Lung (tissue), 12 donors: ENCODE measurements around the gene TRIP6. TPM values are rescaled to one million over a fixed set of nuclear protein-coding genes. Genes with fewer than 3 reads are reported as not detected.

Experiments used
- ATAC-seq: fragments of 200-7000 bp; cut with Tn5 transposase; one replicate; pipeline ENCODE4 v1.9.1; 2020; ENCODE audit warnings: moderate number of reproducible peaks; ENCODE audit not compliant: insufficient read depth, low FRiP score
- DNase-seq, 3 donors: peaks; one replicate each; pipeline ENCODE4 v3.0.0-alpha.2; 2013 to 2017
- H3K27ac ChIP-seq, 2 donors: one replicate each; pipeline ENCODE4 v1.5.1; 2013; ENCODE audit warnings: mild to moderate bottlenecking in 2 of 2, moderate library complexity in 2 of 2, control low read depth in 1 of 2, inconsistent platforms in 1 of 2, low read depth in 1 of 2, low read length in 1 of 2
- H3K27me3 ChIP-seq, 3 donors: one replicate each; pipeline ENCODE4 v1.5.1; 2013; ENCODE audit warnings: low read length in 2 of 3; ENCODE audit not compliant: control insufficient read depth in 3 of 3, insufficient read depth in 3 of 3
- H3K36me3 ChIP-seq, 4 donors: one replicate each; pipeline ENCODE4 v1.5.1; 2013; ENCODE audit warnings: low read length in 4 of 4, mild to moderate bottlenecking in 1 of 4, moderate library complexity in 1 of 4; ENCODE audit not compliant: control insufficient read depth in 4 of 4, insufficient read depth in 4 of 4
- H3K4me1 ChIP-seq, 5 donors: one replicate each; pipeline ENCODE4 v1.5.1; 2013; ENCODE audit warnings: low read length in 5 of 5, mild to moderate bottlenecking in 2 of 5, moderate library complexity in 1 of 5; ENCODE audit not compliant: control insufficient read depth in 5 of 5, insufficient read depth in 5 of 5
- H3K4me3 ChIP-seq: one replicate; pipeline ENCODE4 v1.5.1; 2013; ENCODE audit warnings: mild to moderate bottlenecking, control low read depth, moderate library complexity
- H3K9ac ChIP-seq, 2 donors: one replicate each; pipeline ENCODE4 v1.5.1; 2013; ENCODE audit warnings: low read length in 2 of 2, control low read depth in 1 of 2; ENCODE audit not compliant: insufficient read depth in 1 of 2
- H3K9me3 ChIP-seq, 4 donors: one replicate each; pipeline ENCODE4 v1.5.1; 2013; ENCODE audit warnings: low read length in 3 of 4, mild to moderate bottlenecking in 1 of 4, moderate library complexity in 1 of 4; ENCODE audit not compliant: control insufficient read depth in 4 of 4, insufficient read depth in 3 of 4
- CTCF ChIP-seq: IDR thresholded peaks from 2 replicates; pipeline ENCODE4 v1.5.1; 2012; ENCODE audit warnings: mild to moderate bottlenecking; ENCODE audit errors: control extremely low read depth, extremely low read depth
- WGBS, 2 donors: extraction: QIAGEN DNeasy Blood & Tissue Kit; methylation state at CpG; one replicate each; pipeline ENCODE4 v1.1.7; 2013; 5-methylcytosine and 5-hydroxymethylcytosine counted together
- polyA plus RNA-seq, 2 donors: library from polyadenylated mRNA; stranded (reverse); fragments of 200-250 nt; gene quantifications; one replicate each; pipeline ENCODE4 v1.2.1, GENCODE V29; 2013
- total RNA-seq, 2 donors: library from RNA; depleted of rRNA in 1 of 2; stranded (reverse); fragments of >200 nt in 1 of 2; gene quantifications; one replicate each; pipeline ENCODE4 v1.2.1, GENCODE V29; 2014 to 2021
- donor health status: control.
- donor health status: control.
- donor health status: Bipolar disorder and iron deficiency.
- donor health status: healthy.
- donor health status: DM: yes; HTN: yes; CAD: no.

The TRIP6 gene
- total and polyA plus RNA-seq, 4 donors, result 41.4 to 81.8 (median 52.3) TPM

- no peak for TF ChIP-seq CTCF
- Histone ChIP-seq H3K4me3 (no peak overlapping the region), H3K9me3 (no peaks in the 10 kb centered on the region), H3K27me3 (no peaks in the 10 kb centered on the region), H3K27ac (no peak overlapping the region), H3K9ac (no peak overlapping the region), H3K4me1 (peaks cover 0 to 25% (median 11%) of the 10 kb centered on the region in 5 donors), H3K36me3 (peaks cover 25 to 68% (median 62%) of the 10 kb centered on the region in 4 donors)
- 88 to 92% methylated on average over 22 of the region's 22 CpGs for WGBS, 2 donors
- DNase-seq (no peak), ATAC-seq (no peak)
Observed at GRCh38 chr7:100885440-100886141, 18.4 kb downstream of the TRIP6 start.

DNA sequence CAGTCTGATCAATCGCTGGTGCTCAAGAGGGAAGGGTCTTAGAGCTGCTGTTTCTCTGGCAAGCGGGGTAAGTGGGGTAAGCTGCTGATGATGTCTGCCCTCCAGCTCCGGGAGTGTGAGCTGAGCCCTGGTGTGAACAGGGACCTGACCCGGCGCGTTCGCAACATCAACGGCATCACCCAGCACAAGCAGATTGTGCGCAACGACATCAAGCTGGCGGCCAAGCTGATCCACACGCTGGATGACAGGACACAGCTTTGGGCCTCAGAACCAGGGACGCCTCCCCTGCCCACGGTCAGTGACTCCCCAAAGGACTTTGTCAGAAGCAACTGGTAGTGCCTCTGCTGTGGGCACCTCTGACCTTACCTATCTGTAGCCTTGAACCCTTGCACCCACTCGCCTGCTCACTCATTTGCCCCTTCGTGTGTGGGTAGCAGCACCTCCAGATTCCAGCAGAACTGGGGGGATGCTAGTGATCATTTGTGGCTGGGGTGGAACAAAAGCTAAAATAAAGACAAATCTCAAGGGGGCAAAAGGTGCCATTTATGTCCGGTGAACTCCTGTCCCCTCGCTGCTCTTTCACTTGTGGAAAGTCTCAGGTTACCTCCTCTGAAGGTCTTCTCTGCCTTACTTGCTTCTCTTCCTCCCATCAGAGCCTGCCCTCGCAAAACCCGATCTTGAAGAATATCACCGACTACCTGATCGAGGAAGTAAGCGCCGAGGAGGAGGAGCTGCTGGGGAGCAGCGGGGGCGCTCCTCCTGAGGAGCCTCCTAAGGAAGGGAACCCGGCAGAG lies 19.2 kb downstream of the TRIP6 start:
- DNase-seq, result no peak
- no peaks in the 10 kb centered on the region for H3K9me3 ChIP-seq
- peaks cover 0 to 33% (median 17%) of the 10 kb centered on the region in 5 donors for H3K4me1 ChIP-seq
- 89 to 91% methylated on average over 27 of the region's 27 CpGs for WGBS, 2 donors
- no peak overlapping the region for H3K9ac ChIP-seq
- no peak overlapping the region for H3K27ac ChIP-seq
- H3K27me3 ChIP-seq, result no peaks in the 10 kb centered on the region
- no peak overlapping the region for H3K4me3 ChIP-seq
- no peak for TF ChIP-seq CTCF
- H3K36me3 ChIP-seq, result peaks cover 25 to 63% (median 60%) of the 10 kb centered on the region in 4 donors
- no peak for ATAC-seq

DNA sequence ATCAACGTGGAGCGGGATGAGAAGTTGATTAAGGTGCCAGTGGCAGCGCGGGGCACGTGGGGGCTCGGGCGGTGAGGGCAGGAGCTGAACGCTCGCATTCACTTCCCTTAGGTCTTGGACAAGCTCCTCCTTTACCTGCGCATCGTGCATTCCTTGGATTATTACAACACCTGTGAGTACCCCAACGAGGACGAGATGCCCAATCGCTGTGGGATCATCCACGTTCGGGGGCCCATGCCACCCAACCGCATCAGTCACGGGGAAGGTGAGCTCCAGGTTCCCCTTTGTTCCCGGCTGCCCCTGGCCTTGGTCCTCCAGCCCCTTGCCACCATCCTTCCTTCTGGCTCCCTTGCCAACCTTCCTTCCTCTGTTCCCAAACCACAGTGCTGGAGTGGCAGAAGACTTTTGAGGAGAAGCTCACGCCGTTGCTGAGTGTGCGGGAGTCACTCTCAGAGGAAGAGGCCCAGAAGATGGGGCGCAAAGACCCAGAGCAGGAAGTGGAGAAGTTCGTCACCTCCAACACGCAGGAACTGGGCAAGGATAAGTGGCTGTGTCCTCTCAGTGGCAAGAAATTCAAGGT lies 19.8 kb downstream of the TRIP6 start:
- H3K9me3 ChIP-seq, result no peaks in the 10 kb centered on the region
- peaks cover 20 to 57% (median 53%) of the 10 kb centered on the region in 4 donors for H3K36me3 ChIP-seq
- peaks cover 4 to 38% (median 17%) of the 10 kb centered on the region in 5 donors for H3K4me1 ChIP-seq
- H3K27ac ChIP-seq, result peak overlapping the region in 1 of 2 donors; percentile 29
- ATAC-seq, result no peak
- 69 to 79% methylated on average over 25 of the region's 25 CpGs for WGBS, 2 donors
- no peak overlapping the region for H3K9ac ChIP-seq
- DNase-seq, result no peak
- no peak overlapping the region for H3K4me3 ChIP-seq
- no peaks in the 10 kb centered on the region for H3K27me3 ChIP-seq
- no peak for TF ChIP-seq CTCF
